Epidermal melanocyte (primary cell): ENCODE data around the gene PAPPA2.

Source experiments
- DNase-seq: peaks from one replicate; pipeline ENCODE4 v3.0.0; 2011; ENCODE audit warnings: low spot score; ENCODE audit not compliant: insufficient read length

Gene PAPPA2

DNA sequence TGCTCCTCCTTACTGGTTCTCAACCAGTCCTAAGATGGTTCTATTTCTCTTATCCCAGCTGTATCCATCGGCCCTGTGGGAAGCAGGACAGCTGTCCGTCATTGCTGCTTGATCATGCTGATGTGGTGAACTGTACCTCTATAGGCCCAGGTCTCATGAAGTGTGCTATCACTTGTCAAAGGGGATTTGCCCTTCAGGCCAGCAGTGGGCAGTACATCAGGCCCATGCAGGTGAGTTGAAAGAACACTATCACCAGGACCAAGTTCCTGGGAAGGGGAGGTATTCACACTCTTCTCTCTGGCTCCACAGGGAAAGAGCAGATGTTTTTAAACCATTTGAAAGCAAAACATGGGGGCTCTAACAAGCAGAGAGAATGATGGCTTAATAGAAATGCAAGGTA is 302.6 kb downstream of the PAPPA2 start:
- DNase-seq = no peak

DNA sequence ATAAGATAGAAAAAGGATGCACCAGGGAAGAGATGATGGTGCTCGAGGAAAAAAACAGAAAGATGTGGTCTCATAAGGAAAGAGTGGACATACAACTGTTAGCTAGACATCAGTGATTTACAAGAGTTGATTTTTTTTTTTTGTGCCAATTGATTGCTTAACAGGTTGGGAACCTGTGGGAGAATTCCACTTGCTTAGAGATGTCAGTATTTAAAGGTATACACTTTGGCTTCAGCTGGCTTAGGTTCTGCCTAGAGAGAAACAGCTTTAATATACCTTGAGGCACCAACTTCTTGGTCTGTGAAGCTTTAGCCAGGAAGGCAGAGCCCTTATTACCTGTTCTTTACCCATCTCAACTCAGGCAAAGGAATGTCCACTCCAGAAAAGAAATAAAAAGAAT is 303.8 kb downstream of the PAPPA2 start:
- DNase-seq = no peak

DNA sequence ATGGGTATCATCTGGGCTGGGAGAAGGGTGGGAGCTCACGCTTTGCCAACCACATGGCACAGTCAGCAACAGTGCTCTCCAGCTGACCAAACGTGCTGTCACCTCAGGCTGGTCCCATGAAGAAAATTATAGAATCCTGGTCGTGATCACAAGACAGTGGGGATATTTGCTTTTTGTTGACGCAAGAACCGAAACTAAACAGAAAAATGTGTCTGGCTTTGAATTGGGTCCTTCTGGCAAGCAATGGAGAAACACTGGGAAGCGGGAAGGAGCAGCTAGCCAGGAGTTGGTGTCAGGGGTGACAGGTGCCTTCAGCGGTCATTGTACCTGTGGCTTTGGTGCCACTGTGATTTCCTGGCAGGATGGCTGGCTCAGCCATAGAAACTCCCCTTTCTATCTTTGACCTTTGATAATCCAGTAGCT is 304.8 kb downstream of the PAPPA2 start:
- DNase-seq = no peak

DNA sequence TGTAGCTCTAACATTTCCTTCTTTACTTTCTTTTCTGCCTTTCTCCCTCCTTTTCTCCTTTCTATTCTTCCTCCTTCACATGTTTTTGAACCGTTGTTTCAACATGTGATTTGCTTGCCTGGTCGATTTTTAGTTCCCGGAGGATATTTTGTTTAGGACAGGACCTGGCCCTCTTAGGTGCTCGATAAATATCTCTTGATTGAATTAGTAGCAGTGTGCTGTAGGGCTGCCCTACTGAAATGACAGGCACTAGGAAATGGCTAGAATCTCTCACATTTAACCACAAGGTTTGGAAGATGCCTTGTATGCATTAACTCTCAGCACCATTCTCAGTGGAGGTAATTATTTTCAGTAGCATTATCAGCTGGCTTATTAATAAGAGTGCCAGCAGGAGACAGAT is 305.6 kb downstream of the PAPPA2 start:
- no peak for DNase-seq

DNA sequence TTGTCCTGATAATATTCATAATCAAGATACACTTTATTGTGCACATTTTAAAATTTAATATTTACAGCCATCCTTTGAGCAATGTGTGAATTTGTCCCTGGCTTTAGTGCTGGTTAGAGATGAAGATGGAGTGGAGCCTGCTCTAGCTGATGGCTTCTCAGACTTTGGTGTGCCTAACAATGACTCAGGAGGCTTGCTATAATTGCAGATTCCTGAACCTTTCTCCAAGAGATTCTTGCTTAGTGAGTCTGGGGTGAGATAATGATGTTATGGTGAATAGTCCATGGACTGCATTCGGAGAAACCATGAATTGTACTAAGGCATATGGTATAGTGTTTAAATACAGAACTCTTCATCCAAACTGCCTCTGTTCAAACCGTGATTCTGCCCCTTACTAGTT is 307.1 kb downstream of the PAPPA2 start:
- DNase-seq = no peak

DNA sequence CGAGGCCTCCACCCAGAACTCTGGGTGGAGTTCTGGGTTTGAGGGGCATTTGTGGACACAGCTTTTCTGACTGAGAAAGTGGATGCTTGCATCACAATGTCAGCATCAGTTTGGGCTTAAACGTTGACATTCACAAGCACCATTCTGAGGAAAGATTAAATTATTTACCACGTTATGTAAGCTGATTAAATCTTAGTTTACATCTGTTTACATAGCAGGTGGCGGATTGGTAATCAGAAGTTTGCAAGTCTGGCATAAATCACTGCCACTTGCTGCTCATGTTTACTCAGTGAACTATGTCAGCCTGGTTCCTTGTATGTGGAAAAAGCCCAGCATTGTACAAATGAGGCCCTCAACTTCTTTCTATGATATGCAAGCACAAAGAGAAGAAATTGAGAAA is 310.1 kb downstream of the PAPPA2 start:
- no peak for DNase-seq

DNA sequence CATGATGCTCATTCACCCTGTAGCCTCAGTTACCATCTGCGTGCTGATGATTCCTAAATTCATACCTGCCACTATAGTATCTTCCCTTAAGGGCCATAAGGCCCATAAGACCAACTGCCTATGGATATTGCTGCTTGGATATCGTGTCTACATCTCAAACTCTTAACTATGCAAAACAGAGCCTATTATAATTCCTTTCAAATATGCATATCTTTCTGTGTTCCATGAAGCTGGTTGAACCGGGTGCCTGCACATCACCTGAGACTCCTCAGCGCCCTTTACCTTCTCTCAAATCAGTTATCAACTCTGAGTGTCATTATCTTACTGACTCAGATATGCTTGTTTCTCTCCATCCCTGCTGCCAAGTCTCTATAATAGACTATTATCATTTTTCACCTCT is 311.2 kb downstream of the PAPPA2 start:
- no peak for DNase-seq

DNA sequence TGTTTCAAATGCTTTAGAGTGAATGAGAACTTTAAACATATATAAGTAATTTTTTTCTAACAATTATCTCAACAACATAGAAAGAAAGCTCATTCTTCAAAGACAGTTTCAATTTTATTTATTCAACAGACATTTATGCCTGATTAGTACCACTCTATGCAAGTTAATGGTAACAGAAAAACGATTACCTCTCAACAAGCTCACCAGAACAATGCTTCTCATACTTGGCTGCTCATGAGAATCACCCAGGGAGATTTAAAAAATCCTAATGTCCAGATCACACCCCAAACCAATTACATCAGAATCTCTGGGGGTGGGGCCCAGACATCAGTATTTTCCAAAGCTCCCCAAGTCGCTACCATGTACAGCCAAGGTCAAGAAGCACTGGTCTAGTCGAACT is 312.4 kb downstream of the PAPPA2 start:
- no peak for DNase-seq

DNA sequence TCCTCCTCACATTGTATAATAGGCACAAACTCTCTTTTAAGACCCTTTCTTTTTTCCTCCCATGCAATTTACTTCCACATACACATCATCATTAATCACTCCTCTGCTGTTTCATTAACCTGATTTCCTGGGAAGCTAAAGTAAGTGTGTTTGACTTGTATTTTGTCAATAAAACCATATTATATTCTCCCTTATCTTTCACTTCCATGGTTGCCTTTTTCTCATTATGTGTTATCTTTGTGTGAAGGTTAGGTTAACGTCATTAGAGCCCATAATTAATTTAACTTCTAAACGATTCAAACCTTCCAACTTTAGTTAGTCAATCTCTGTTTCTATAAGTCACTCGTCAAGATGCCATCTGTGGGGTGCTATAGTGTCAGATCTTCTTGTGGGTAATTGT is 313.0 kb downstream of the PAPPA2 start:
- no peak for DNase-seq

DNA sequence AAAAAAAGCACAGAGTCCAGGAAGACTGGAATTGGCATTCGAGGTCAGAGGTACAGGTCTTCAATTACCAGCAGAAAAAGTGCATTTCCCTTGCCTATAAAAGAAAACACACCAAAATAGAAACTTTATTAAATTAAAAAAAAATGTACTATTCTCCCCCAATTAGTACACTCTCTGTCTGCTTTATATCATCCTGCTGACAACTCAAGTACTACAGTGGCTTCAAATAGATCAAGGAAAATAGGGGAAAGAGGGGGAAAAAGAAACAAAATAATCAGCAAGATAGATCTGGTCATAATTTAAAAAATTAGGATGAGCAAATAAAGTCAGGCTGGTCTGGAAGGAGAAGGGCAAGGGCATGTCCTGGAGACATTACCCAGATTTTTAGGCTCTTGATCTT is 315.1 kb downstream of the PAPPA2 start:
- DNase-seq = no peak

DNA sequence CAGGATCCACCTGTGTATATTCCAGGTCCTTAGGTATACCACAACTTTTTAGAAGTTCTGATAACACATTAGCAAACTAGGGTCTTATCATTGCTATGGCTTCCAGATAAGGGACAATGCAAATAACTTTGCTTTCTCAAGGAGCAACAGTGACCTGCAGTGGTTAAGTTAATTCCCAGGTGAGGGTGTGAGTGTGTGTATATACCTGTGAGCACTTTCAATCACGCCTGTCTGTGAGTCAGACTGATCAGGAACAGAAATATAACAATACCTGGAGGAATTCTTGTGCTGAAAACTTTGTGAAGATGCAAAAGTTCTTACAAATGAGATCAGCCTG is 317.0 kb downstream of the PAPPA2 start:
- DNase-seq = no peak

DNA sequence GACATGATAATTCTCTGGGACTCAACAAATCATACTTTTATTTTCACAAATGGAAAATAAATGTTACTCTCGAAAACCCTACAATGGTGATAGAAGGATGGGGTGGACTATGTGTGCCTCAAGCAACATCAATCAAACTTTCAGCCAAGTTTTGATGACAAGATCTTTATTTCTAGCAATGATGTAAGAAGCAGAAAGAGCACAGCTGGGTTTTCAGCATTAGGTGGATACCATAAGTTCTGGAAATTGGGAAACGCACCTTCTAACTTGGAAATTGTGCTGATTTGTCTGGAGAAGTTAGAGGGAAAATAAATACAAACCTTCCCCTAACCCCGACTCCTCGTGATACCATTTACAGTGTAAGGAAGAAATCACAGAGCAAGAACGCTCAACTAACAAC is 320.3 kb downstream of the PAPPA2 start:
- no peak for DNase-seq

DNA sequence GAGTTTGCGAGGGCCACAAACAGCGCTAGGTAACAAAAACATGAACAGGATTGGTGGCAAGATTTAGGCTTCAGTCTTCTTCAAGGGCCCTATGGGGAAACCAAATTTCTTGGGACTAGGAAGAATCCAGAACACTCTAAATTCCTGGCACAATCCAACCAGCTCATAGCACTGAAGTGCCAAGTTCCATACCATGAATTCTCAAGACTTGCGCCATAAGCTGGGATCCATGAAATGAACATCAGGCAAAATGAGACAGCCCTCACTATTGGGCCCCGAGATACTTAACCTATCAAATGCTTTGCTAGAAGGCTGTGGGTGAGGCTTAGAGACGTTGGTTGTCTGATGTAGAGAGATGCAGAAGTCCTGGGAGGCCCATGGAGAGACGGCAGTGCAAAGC is 322.1 kb downstream of the PAPPA2 start:
- DNase-seq = no peak

DNA sequence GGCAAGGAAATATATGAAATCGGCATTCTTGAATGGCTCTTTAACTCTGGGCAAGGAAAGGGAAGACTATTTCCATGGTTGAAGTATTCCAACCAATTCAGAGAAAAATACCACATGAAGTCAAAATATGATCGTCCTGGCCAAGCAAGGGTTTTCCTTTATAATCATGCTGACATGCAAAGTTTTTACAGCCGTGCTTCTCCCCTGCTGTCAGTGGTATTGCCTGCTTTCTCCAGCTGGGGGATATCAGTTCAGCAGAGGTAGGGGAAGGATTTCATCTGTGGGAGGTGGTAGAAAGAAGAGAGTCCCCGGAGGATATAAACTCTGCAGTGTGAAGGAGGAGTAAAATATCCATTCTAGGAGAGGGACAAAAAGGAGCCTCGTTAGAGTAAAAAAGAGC is 322.8 kb downstream of the PAPPA2 start:
- DNase-seq = no peak

DNA sequence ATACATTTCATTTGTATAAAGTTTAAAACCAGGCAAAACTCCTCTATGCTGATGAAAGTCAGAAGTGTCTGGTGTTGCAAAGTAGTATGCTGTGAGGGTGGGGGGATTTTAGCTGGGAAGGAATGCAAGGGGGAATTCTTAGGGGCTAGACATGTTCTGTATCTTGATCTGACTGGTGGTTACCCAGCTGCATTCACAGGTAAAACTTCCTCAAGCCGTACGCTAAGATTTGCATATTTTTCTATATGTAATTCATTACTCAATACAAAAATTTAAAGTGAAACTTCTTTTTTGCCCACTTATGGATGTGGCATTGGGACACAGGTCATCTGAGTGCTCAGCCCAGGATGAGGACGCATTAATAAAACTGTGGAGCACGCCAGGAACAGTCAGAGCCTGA is 323.3 kb downstream of the PAPPA2 start:
- no peak for DNase-seq

DNA sequence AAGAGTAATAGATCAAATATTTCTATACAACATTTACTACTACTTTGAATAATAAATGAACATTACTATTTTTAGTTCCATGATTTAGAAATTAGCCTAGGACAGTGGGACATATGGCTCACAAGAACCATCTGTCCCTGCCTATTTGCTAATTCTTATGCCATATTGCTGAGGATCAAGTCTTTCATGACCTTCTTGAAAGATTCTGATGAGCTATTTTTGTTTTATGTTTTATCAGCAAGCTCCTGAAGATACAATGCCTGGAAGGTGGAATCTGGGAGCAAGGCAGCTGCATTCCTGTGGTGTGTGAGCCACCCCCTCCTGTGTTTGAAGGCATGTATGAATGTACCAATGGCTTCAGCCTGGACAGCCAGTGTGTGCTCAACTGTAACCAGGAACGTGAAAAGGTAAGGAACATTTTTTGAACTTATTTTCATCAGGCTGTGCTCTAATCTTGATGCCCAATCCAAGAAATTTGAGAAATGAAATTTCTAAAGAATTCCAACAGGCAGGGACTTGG is 326.7 kb downstream of the PAPPA2 start:
- no peak for DNase-seq

DNA sequence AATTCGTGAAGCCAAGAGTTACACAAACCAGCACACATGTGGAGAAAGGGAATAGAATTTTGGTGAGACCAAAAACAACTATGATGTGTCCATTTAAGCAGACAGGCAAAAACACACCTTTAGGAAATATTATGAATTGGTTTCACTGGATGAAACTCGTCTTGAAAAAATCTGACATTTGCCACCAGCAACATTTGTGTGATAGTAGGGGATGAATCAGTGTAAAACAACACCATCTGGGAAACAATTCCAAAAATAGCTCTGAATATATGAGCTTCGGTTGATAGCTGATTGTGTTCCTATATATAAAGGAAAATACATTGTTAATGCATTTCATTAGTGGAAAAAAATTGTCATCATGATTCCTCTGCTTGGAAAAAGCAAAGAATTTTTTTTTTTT is 327.8 kb downstream of the PAPPA2 start:
- DNase-seq = no peak

DNA sequence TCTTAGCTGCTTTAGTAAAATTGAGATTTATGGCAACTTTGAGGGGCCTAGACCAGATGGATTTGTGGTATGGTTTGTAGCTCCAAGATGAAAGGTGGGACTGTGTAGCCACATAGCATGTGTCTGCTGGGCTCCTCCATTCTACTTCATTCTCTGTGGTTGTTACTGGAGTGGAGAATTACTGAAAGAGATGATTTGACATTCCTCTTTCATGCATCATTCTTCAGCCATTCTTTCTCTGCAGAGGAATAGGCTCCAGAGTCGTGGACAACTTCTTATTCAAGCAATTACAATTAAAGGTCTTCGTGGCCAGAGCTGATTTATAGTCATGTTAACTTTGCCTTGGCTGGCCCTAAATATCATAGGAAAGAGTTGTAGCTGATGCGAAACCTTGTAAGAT is 328.9 kb downstream of the PAPPA2 start:
- DNase-seq = no peak

DNA sequence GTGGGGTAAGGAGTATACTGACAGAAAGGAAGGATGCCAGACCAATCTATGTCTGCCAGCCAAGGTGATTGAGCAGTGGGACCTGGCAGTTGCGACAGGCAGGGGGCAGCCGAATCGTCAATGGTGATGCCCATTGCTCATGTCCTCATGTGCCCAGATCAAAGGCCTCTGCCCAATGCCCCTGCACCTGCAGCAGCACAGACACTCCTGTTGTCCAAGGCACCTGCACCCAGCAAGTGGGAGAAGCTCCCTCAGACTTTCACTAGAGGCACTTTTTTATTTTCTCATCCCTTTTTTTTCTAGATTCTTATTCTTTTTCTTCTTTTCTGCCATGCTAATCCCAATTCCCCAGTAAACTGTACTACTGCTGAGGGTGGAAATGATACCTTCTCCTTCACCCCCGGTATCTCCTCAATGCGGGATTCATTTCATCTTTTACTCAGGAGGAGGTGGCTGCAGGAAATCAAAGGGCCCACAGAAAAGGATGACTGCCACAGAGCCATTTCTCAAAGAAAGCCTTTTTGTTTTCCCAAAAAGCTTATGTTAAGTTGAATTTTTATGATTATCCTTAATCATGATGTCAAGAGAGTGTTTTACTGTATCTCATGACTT is 332.0 kb downstream of the PAPPA2 start:
- DNase-seq = no peak

DNA sequence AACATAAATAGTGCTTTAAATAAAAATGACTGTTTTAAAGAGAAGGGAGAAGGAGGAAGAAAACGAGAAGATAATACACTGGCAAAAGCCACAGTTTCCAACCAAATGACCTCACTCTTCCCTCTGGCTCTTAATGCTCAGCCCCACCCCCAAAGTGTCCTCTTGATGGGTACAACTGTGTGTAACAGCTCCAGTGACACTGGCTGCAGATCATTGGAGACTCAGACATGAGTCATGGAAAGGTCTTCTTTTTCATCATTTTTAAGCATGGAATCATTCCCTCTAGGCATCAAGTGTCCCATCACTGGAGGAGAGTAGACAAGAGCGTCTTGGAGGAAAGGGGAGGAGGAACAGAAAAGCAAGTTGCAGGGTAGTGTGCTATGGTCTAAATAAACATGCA is 333.0 kb downstream of the PAPPA2 start:
- DNase-seq = no peak

DNA sequence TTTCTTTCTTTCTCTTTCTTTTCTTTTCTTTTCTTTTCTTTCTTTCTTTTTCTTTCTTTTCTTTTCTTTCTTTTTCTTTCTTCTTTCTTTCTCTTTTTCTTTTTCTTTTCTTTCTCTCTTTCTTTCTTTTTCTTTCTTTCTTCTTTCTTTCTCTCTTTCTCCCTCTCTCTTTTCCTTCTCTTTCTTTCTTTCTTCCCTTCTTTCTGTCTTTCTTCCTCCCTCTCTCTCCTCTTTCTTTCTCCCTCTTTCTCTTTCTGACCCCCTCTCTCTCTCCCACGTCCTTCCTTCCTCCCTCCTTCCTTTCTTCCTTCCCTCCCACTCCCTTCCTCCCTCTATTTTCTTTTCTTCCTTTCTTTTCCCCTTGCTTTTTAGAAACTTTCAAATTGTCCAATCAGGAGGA is 333.6 kb downstream of the PAPPA2 start:
- DNase-seq = no peak

DNA sequence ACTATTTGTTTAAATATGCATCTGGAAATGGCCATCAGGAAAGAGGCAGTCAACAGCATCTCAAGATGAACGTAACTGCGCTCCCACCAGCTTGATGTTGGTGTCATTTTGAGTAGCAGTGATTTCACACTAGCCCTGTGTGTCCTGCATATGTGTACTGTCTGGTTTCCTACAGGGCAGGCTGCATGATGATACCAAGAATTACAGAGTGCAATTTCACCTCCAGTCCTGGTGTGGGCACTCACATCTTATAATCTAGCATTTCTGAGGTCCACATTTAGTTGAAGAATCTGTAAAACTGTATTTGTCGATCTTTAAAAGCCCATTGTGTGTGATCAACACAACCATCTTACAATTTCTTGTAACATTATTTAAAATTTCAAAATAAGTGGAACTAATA is 336.4 kb downstream of the PAPPA2 start:
- no peak for DNase-seq

DNA sequence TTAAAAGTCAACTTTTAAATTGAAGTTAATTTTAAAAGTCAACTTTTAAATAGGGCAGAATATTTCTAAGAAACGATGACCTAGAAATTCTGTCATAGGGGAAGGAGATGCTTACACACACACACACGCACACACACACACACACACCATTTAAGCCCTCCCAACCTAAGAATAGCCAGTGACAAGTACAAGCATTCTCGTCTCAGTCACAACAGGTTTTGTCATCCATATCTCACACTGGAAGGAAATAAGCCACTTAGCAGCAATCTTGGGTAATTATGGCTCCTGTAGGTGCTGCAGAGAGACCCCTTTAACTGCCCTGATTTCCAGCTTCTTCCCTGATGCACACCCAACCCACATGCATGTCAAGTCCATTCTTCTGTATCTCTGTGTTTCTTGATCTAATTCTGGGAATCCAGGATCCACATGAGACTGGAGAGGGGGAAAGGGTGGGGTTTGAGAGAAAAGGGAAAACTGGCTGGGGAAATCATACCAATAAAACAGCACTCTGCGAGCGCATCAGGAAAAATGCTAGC is 338.1 kb downstream of the PAPPA2 start:
- no peak for DNase-seq

DNA sequence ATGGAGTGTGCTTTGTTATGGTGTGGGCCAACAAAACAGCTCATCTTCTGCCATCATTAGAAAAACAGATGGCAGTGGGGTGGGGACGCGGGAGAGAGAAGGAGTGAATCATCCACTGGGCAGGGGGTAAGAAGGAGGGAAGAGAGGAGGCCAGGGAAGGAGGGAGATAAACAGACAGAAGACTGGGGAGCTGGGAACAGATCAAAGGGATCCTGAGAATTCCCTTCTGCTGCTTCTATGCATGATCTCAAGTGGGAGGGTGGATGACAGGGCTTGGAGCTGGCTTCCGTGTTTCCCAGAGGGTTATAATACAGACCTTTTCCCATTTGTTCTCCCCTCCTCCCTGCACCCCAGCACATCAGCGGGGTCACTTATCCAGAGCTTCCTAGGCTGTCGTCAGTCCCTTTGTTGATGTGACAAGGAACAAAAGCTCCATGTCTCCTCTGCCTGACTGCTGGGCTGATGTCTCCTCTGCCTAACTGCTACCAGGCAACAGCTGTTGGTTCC is 338.6 kb downstream of the PAPPA2 start:
- no peak for DNase-seq
